CD1c-positive myeloid dendritic cell (primary cell): Measurements from ENCODE around the gene ATAD1.
"Not testable (repeated sequence)": the region's sequence is repeated elsewhere in the genome, so short reads cannot be mapped to it uniquely, and the experiment has no call there.

Experiments
- DNase-seq: peaks from one replicate; pipeline ENCODE4 v3.0.0-alpha.2; 2016; ENCODE audit errors: extremely low spot score

The ATAD1 gene

DNA sequence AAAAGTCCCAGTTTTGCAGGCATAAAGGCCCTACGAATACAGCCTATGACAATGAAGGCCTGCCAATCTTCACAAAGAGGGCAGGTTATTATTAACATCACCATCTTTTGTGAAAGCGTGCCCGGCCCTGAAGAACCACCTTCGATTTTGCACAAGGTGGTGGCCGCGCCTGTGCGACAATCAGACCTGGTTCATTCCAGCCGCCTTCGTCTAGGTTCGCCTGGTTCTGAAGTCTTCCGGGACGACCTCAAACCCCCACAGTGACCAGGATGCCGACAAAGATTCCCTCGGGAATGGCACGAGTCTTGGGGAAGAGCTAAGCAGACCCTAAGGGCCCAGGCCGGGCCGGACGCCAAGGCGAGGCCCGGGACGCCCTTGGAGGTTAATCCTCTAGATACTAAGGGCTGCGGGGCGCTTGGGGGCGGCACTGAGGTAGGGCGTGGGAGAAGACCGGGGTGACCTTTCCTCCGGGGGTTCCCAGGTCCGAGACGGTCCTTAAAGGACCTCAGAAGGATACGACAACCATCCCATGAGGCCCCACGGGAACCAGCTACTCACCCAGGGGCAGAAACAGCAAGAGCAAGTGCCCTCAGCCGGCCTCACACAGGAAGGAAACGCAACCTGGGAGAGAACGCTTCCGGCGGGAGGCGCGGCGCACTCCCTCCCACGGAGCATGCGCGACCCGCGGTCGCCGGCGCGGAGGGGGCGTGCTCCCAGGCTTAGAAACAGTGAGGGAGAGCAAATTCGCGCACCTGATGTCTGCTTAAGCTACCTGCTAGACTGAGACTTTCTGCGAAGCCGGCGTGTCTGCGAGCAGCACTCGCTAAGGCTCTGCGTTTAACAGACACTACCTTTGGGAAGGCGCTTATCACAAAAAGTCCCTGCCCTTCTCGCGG, at the start of gene ATAD1:
Gene ATAD1 (minus strand): TSS at position 618 of the 896 bp plus-strand sequence. CDS start 3,627 bp downstream, outside the sequence.
- peak; percentile 88 for DNase-seq

DNA sequence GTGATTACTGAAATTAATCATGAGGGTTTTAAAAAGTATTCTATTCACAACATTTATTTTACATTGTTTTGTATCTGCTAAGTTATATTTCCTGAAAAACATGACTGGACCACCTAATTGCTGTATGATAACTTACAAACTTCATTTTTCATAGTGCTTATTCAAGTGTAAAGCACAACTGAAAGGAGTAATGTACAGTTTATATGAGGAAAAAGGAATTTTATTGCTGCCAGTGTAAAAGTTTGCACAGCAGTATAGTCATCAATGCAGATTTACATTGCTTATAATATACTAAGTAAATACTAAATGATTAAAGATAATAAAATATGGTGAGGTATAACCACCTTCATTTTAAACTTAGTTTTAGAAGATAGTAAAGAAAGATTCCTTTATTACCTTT, 49.4 kb upstream of the ATAD1 start:
- no peak for DNase-seq

DNA sequence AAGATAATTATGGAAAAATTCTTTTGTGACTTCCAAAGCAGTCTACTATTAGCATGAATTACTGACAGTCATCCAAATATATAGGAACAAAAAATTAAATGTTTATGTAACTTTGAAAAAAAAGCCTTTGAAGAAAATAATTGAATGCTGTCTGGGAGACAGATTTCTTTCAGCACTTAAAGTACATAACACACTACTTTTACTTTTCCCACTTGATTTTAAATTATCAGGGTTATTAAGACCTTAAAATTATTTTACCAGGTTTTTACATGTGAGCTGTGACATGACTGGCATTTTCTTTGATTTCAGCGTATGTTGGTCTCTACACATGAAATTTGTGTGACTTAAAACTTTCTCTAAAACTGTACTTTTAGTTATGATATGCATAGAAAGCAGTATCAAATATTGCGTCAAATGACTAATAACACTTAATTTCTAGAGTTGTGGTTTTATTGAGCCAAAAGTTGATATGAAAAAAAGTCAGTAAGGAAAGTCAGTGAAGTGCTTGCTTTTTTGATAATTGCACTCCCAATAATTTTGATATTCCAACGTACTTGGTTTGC, 48.5 kb upstream of the ATAD1 start:
- no peak for DNase-seq

DNA sequence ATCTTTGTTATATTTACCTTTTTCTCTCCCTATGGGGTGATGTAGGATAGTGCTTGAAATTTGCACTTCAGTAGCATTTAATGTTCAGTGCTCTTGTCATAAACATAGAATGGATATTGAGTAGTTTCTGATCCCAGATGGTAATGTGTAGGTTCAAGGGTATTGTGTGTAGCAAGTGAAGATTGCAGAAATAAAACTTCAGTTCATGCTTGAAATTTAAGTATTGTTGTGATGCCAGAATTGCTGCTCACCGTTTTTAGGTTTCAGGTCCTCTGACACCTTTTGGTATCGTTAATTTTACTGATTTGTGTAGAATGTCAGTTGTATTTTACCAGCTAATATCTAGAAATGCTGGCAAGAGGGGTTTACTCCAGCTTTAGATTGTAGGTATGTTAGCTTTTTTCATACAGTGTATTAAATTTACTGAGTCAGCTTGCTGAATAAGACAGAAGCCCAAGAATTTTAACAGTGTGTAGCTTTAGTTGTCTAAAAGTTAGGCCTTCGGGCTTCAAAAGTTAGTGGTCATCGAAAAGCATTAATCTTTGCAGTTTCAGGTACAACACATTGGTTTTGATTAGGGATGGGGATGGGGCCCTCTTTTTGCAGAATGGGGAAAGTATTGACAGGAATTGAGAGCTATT, 47.3 kb upstream of the ATAD1 start:
- DNase-seq = no peak

GRCh38 chr10:87864496-87865059, 46.6 kb upstream of the ATAD1 start:
- peak; percentile 22 for DNase-seq

DNA sequence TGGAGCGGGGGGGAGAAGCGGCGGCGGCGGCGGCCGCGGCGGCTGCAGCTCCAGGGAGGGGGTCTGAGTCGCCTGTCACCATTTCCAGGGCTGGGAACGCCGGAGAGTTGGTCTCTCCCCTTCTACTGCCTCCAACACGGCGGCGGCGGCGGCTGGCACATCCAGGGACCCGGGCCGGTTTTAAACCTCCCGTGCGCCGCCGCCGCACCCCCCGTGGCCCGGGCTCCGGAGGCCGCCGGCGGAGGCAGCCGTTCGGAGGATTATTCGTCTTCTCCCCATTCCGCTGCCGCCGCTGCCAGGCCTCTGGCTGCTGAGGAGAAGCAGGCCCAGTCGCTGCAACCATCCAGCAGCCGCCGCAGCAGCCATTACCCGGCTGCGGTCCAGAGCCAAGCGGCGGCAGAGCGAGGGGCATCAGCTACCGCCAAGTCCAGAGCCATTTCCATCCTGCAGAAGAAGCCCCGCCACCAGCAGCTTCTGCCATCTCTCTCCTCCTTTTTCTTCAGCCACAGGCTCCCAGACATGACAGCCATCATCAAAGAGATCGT, 46.0 kb upstream of the ATAD1 start:
- peak; percentile 41 for DNase-seq

DNA sequence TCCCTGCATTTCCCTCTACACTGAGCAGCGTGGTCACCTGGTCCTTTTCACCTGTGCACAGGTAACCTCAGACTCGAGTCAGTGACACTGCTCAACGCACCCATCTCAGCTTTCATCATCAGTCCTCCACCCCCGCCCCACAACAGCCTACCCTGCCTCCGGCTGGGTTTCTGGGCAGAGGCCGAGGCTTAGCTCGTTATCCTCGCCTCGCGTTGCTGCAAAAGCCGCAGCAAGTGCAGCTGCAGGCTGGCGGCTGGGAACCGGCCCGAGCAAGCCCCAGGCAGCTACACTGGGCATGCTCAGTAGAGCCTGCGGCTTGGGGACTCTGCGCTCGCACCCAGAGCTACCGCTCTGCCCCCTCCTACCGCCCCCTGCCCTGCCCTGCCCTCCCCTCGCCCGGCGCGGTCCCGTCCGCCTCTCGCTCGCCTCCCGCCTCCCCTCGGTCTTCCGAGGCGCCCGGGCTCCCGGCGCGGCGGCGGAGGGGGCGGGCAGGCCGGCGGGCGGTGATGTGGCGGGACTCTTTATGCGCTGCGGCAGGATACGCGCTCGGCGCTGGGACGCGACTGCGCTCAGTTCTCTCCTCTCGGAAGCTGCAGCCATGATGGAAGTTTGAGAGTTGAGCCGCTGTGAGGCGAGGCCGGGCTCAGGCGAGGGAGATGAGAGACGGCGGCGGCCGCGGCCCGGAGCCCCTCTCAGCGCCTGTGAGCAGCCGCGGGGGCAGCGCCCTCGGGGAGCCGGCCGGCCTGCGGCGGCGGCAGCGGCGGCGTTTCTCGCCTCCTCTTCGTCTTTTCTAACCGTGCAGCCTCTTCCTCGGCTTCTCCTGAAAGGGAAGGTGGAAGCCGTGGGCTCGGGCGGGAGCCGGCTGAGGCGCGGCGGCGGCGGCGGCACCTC, 45.3 kb upstream of the ATAD1 start, which contains the start of the genes KLLN and PTEN:
Gene KLLN (minus strand): TSS at position 481 of the 891 bp plus-strand sequence. CDS start 1,046 bp downstream, outside the sequence.
Gene PTEN (plus strand): TSS at position 573 of the 891 bp plus-strand sequence. CDS start 845 bp downstream, outside the sequence.
- DNase-seq = peak; percentile 93

DNA sequence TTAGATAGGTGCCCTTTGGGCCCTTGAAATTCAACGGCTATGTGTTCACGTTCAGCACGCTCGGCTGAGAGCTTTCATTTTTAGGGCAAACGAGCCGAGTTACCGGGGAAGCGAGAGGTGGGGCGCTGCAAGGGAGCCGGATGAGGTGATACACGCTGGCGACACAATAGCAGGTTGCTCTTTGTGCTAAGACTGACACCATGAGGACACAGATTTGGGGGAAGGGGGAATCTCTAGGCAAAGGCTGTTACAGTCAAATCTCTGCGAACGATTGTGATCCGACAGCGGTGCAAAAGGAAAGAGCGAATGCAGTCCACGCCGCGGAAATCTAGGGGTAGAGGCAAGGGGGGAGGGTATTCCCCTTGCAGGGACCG, 44.6 kb upstream of the ATAD1 start:
- DNase-seq = no peak

- peak; percentile 97 for DNase-seq
These were observed 44.1 kb upstream of the ATAD1 start for GRCh38 chr10:87861953-87862678.

GRCh38 chr10:87861566-87861952, 43.5 kb upstream of the ATAD1 start:
- peak; percentile 54 for DNase-seq

- no peak for DNase-seq
These were observed 42.9 kb upstream of the ATAD1 start for GRCh38 chr10:87860816-87861403.

GRCh38 chr10:87860156-87860795, 42.2 kb upstream of the ATAD1 start:
- peak; percentile 77 for DNase-seq

- not testable (repeated sequence) for DNase-seq
These were observed 37.6 kb upstream of the ATAD1 start for GRCh38 chr10:87855665-87856064.

GRCh38 chr10:87855247-87855646, 37.2 kb upstream of the ATAD1 start:
- not testable (repeated sequence) for DNase-seq

DNA sequence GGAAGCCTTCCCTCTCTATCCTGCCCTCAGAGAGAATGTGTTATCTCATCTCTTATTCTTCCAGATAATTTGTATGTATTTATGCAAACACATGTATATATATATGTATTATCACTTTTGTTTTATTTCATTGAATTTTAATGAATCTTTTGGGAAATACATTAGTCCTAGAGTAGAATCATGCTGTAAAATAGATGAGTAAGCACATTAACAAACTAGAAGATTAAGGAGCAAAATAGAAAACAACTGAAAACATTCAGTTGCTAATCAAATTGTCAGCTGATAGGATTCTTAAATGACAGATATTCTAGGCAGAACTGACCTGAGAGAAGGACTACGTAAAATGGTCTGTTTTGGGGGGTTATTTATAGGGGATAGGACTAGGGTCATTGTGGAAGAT, 34.1 kb upstream of the ATAD1 start:
- no peak for DNase-seq

- peak; percentile 51 for DNase-seq
These were observed 32.7 kb upstream of the ATAD1 start for GRCh38 chr10:87850742-87851205.

GRCh38 chr10:87849001-87849400, 31.0 kb upstream of the ATAD1 start:
- DNase-seq = no peak

- DNase-seq = no peak
These were observed 29.5 kb upstream of the ATAD1 start for GRCh38 chr10:87847550-87847949.

GRCh38 chr10:87846711-87847110, 28.7 kb upstream of the ATAD1 start:
- DNase-seq = not testable (repeated sequence)
